Measurements from ENCODE around the gene RNF13. TPM values are rescaled to one million over a fixed set of nuclear protein-coding genes. Genes with fewer than 3 reads are reported as not detected.

The RNF13 gene
- total and polyA plus RNA-seq, 2 donors (not counting 3 experiments of a cell fraction or from before 2014, with no cell fraction given), result 16.4 to 27.1 TPM

DNA sequence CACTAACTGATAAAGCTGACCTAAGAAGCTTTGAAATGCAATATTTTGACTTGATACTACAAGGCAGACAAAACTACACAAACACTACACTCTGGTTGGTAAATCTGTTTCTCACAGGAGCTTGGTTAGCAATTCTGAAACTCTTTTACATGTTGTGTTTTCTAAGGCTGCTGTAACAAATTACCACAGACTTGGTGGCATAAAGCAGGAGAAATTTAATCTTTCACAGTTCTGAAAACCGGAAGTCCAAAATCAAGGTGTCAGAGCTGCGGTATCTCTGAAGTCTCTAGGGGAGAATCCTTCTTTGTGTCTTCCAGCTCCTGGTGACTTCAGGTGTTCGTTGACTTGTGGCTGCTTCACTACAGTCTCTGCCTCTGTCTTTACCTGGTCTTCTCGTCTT is 170.6 kb downstream of the RNF13 start:
- H3K4me2 ChIP-seq (ENCODE audit: insufficient read depth, low read length), result no peak overlapping the region
- FAIRE-seq (peak; percentile 35), DNase-seq (ENCODE audit: low read depth, low spot score) (no peak)
- H3K79me2 ChIP-seq (ENCODE audit: control insufficient read depth, insufficient read depth, low read length), result no peaks in the 10 kb centered on the region
- TF ChIP-seq EZH2 (IDR thresholded peaks at IDR 0.05; ENCODE audit: borderline replicate concordance, low read depth, low read length, severe bottlenecking) (no peak), MYC (IDR thresholded peaks at IDR 0.05; ENCODE audit: low read depth, low read length) (no peak), GATA2 (IDR thresholded peaks at IDR 0.05; ENCODE audit: insufficient read depth, insufficient read length, low read depth, low read length) (no peak), JUN (IDR thresholded peaks at IDR 0.05; ENCODE audit: borderline replicate concordance, insufficient read depth, insufficient read length, low read depth) (no peak), POLR2AphosphoS5 (IDR thresholded peaks at IDR 0.05; ENCODE audit: insufficient read depth, low read depth, low read length) (no peak), FOS (IDR thresholded peaks at IDR 0.05; ENCODE audit: borderline replicate concordance, insufficient read depth, low read length) (no peak), POLR2A (IDR thresholded peaks at IDR 0.05; ENCODE audit: low read depth, low read length) (no peak)
- TF ChIP-seq, protein P1, sequence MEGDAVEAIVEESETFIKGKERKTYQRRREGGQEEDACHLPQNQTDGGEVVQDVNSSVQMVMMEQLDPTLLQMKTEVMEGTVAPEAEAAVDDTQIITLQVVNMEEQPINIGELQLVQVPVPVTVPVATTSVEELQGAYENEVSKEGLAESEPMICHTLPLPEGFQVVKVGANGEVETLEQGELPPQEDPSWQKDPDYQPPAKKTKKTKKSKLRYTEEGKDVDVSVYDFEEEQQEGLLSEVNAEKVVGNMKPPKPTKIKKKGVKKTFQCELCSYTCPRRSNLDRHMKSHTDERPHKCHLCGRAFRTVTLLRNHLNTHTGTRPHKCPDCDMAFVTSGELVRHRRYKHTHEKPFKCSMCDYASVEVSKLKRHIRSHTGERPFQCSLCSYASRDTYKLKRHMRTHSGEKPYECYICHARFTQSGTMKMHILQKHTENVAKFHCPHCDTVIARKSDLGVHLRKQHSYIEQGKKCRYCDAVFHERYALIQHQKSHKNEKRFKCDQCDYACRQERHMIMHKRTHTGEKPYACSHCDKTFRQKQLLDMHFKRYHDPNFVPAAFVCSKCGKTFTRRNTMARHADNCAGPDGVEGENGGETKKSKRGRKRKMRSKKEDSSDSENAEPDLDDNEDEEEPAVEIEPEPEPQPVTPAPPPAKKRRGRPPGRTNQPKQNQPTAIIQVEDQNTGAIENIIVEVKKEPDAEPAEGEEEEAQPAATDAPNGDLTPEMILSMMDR (IDR thresholded peaks at IDR 0.05; ENCODE audit: extremely low read depth in 1 of 2, insufficient read depth in 1 of 2, low read depth in 1 of 2, low read length in 2 of 2), result no peak
- TF ChIP-seq, protein P2, sequence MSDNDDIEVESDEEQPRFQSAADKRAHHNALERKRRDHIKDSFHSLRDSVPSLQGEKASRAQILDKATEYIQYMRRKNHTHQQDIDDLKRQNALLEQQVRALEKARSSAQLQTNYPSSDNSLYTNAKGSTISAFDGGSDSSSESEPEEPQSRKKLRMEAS (IDR thresholded peaks at IDR 0.05; ENCODE audit: insufficient read depth, insufficient read length), result no peak
- no peaks in the 10 kb centered on the region for H3K9me1 ChIP-seq (replicated peaks; ENCODE audit: control insufficient read depth, extremely low read depth, insufficient read depth, low read length)
- H4K20me1 ChIP-seq (replicated peaks; ENCODE audit: control insufficient read depth, extremely low read depth, insufficient read depth, low read length), result no peaks in the 10 kb centered on the region
- dilution Hi-C loops (cut with MboI; ENCODE audit: extremely low pct_ligation_motif_present, low sequenced_read_pairs) (no loop called here), intact Hi-C loops (cut with micrococcal nuclease) (no loop called here)
- ChIA-PET POLR2A (no interaction called here), CTCF (interaction anchor here (1.1 to 1.7 kb wide), 4 partner anchors 12 to 201 kb away, joined by 3 to 7 read pairs (median 6); no protein-coding TSS in a partner anchor)
- BruUV-seq (replicated peaks), result no TSS peak
- no peaks in the 10 kb centered on the region for H3K36me3 ChIP-seq (ENCODE audit: control insufficient read depth in 2 of 2, extremely low read depth in 1 of 2, insufficient read depth in 2 of 2, low read length in 2 of 2)
- H3K9me3 ChIP-seq (replicated peaks; ENCODE audit: control insufficient read depth, insufficient read depth, low read length), result no peaks in the 10 kb centered on the region
- H3K9ac ChIP-seq (replicated peaks; ENCODE audit: extremely low read depth, insufficient read depth, low read length), result no peak overlapping the region
- H3K27ac ChIP-seq (ENCODE audit: insufficient read depth, low read depth, low read length), result no peak overlapping the region
- H3K4me1 ChIP-seq (ENCODE audit: control insufficient read depth, extremely low read depth, insufficient read depth, low read length), result no peaks in the 10 kb centered on the region
- peaks cover 2 to 3% of the 10 kb centered on the region in 2 experiments for H3K27me3 ChIP-seq (ENCODE audit: control insufficient read depth in 2 of 2, insufficient read depth in 2 of 2, low read length in 2 of 2)
- no peak overlapping the region for H2AFZ ChIP-seq (ENCODE audit: low read depth, low read length)
- H3K4me3 ChIP-seq (replicated peaks in 1 of 3; ENCODE audit: insufficient read depth in 1 of 3, low read depth in 1 of 3, low read length in 3 of 3), result no peak overlapping the region

Data from endothelial cell of umbilical vein (primary cell).